HG03135 (cell line): Measurements from ENCODE around the gene CELSR2.

Experiments
- ATAC-seq: cut with Tn5 transposase; IDR thresholded peaks from one replicate; pipeline ENCODE4 v1.9.1; 2021; ENCODE audit warnings: mild to moderate bottlenecking, moderate library complexity; ENCODE audit not compliant: unreplicated experiment

The CELSR2 gene

DNA sequence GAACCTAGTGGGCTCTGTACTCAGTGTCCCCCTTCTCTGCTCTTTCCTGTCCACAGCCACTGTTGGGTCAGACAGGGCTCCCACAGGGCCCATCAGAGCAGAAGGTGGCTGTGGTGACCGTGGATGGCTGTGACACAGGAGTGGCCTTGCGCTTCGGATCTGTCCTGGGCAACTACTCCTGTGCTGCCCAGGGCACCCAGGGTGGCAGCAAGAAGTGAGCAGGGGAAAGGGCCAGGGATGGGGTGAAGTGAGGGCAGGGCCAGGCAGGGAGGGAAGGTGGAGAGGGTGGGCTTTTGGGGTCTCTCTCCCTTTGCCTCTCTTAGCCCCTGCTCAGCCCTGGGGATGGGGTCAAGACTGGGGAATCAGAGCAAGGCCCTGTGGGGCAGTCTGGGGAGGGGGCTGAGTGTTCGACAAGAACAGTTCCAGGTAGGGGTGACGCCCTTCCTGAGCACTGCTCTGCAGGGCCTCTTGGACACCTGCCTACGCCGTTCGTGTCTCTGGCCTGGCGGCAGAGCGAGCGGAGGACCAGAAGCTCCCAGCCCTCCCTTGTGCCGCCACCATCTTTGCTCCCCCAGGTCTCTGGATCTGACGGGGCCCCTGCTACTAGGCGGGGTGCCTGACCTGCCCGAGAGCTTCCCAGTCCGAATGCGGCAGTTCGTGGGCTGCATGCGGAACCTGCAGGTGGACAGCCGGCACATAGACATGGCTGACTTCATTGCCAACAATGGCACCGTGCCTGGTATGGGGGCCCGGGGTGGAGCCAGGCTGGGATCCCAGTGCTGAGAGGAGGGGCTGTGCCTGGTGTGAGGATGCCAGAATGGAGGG, 13.1 kb downstream of the CELSR2 start:
- no peak for ATAC-seq

DNA sequence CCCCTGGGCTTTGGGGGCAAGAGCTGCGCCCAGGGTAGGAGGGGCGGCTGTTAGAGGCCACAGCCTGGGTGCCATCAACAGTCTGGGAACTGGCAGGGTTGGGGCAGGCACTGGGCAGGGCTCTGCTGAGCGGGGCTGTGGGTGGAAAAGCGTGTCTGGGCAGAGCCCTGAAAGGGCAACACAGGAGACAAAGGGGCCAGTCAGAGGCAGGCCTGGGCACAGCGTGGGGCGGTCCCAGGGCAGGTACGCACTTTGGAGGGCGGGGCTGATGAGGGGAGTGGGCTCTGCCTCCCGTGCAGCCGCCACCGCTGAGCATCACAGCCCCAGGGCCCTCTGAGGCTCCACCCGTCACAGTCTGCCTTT, 13.9 kb downstream of the CELSR2 start:
- no peak for ATAC-seq

- ATAC-seq, result peak; percentile 61
Observed at GRCh38 chr1:109263597-109264378, 14.4 kb downstream of the CELSR2 start.

DNA sequence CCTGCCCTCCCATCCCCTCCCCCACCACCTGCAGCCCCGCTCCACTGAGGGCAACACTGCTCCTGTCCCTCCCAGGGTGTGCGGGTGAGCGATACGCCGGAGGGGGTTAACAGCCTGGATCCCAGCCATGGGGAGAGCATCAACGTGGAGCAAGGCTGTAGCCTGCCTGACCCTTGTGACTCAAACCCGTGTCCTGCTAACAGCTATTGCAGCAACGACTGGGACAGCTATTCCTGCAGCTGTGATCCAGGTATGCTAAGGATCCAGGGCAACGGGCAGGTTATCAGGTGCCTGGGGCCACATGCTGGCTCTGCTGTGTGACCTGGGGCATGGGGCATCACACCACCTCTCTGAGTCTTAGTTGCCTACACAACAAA, 15.0 kb downstream of the CELSR2 start:
- no peak for ATAC-seq

- ATAC-seq, result no peak
Observed at GRCh38 chr1:109265016-109265415, 15.7 kb downstream of the CELSR2 start.

DNA sequence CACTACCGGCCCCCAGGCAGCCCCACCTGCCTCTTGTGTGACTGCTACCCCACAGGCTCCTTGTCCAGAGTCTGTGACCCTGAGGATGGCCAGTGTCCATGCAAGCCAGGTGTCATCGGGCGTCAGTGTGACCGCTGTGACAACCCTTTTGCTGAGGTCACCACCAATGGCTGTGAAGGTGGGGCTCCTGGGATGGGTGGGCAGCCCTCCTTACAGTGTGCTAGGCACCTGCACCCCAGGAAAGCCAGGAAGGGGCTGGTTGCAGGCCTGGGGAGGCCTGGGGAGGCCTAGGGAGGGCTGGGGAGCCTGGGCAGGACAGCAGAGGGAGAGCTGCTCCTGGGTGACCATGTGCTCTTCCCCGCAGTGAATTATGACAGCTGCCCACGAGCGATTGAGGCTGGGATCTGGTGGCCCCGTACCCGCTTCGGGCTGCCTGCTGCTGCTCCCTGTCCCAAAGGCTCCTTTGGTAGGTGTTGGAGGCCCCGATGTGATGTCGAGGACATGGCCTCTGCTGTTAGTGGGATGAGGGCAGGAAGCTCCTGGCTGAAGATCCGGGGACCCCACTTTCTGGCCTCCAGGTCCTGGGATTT, 16.5 kb downstream of the CELSR2 start:
- ATAC-seq, result no peak

GRCh38 chr1:109266965-109267364, 17.6 kb downstream of the CELSR2 start:
- no peak for ATAC-seq

DNA sequence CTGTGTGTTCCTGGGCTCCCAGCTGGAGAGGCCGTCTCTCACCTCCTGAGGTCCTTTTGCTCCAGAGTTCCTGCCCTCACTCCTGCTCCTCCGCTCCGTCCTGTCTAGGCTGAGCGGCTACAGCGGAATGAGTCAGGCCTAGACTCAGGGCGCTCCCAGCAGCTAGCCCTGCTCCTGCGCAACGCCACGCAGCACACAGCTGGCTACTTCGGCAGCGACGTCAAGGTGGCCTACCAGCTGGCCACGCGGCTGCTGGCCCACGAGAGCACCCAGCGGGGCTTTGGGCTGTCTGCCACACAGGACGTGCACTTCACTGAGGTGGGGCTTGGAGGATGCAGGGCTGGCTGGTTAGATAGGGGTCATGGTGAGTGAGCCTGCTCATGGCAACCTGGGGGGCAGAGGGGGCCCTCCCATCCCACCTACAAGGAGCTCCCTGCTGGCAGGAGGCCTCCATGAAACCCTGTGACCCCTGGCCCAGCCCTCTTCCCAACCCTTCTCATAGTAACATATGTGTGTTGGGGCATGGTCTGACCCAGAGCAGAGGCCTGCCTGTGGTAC, 18.5 kb downstream of the CELSR2 start:
- no peak for ATAC-seq

- ATAC-seq, result no peak
Observed at GRCh38 chr1:109268431-109269211, 19.3 kb downstream of the CELSR2 start.

DNA sequence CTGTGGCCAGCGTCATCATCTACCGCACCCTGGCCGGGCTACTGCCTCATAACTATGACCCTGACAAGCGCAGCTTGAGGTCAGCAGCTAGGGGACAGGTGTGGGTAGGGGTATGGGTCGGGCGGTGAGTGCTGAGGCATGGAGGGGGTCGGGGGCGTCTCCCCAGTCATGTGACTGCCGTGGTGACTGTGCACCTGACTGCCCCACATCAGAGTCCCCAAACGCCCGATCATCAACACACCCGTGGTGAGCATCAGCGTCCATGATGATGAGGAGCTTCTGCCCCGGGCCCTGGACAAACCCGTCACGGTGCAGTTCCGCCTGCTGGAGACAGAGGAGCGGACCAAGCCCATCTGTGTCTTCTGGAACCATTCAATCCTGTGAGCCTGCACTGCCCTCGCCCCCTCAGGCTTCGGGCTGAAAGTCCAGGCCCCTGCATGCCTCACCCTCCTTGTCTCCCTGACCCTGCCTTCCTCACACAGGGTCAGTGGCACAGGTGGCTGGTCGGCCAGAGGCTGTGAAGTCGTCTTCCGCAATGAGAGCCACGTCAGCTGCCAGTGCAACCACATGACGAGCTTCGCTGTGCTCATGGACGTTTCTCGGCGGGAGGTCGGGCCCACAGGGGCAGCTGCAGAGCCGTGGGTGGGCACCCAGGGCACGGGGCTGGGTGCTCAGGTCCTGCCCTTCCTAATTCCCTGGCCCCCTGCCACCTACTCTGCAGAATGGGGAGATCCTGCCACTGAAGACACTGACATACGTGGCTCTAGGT, 20.1 kb downstream of the CELSR2 start:
- no peak for ATAC-seq

GRCh38 chr1:109269981-109270622, 20.8 kb downstream of the CELSR2 start:
- ATAC-seq, result no peak

DNA sequence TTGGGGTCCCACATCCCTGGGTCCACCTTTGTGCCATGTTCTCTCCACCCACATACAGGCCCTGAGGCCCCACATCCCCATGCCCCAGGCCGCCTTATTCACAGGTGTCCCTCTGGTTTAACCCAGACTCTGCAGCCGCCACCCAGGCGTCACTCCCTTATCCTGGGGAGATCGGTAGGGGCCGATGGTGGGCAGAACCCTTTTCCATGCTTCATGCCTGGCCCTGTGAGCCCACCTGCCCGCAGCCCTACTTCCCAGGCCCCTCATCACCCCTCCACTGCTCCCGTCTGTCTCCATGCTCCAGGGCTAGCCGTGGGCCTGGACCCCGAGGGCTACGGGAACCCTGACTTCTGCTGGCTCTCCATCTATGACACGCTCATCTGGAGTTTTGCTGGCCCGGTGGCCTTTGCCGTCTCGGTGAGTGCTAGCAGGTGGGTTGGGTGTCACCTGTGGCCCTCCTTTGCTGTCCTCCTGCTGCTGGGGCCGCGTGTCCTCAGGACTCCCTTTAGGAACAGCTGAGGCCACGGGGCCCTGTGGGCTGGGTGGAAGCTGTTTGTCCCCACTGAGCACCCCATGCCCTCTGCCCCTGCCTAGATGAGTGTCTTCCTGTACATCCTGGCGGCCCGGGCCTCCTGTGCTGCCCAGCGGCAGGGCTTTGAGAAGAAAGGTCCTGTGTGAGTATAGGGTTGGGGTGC, 21.4 kb downstream of the CELSR2 start:
- no peak for ATAC-seq

GRCh38 chr1:109271458-109271857, 22.1 kb downstream of the CELSR2 start:
- no peak for ATAC-seq

DNA sequence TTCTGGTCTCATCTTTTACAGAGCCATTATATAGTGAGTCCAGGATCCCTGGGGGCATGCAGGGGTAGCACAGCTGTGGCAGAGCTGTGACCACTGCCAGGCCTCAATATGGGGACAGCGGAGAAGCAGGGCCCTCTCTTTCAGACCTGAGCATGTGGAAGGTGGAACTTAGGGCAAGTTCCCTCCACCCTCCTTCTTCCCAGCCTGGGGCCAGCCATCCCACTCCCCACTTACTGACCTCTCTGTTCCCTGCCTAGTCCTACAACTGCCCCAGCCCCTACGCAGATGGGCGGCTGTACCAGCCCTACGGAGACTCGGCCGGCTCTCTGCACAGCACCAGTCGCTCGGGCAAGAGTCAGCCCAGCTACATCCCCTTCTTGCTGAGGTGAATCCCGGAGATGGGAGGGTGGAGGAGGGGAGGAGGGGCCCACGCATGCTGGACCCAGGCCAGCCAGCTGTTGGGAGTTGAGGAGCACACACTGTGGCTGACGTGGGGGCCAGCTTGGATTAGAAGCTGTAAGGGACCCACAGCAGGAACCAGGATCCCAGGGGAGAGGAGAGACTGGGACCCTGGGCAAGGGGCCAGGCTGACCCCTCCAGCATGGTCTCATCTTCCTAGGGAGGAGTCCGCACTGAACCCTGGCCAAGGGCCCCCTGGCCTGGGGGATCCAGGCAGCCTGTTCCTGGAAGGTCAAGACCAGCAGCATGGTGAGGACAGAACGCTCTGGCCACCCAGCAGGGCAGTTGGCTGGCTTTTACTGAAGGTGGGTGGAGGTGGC, 22.9 kb downstream of the CELSR2 start:
- no peak for ATAC-seq

GRCh38 chr1:109272831-109273547, 23.6 kb downstream of the CELSR2 start:
- no peak for ATAC-seq

GRCh38 chr1:109273570-109274288, 24.4 kb downstream of the CELSR2 start:
- no peak for ATAC-seq
